Measurements from ENCODE around the gene RTKN2.

The RTKN2 gene

GRCh38 chr10:62172465-62172864 is 96.2 kb downstream of the RTKN2 start:
- Histone ChIP-seq H3K36me3 (ENCODE audit: insufficient read depth, low read length) (no peaks in the 10 kb centered on the region), H3K27me3 (ENCODE audit: insufficient read depth, low read length) (no peaks in the 10 kb centered on the region), H3K4me1 (ENCODE audit: insufficient read depth, low read length) (no peaks in the 10 kb centered on the region), H3K9ac (ENCODE audit: low read depth, low read length) (no peak overlapping the region), H3K27ac (ENCODE audit: low read depth, low read length) (no peak overlapping the region), H3K9me3 (ENCODE audit: insufficient read depth, low read depth, low read length) (no peaks in the 10 kb centered on the region), H3K4me3 (ENCODE audit: low read length) (no peak overlapping the region)

GRCh38 chr10:62171791-62172190 is 96.9 kb downstream of the RTKN2 start:
- Histone ChIP-seq H3K36me3 (ENCODE audit: insufficient read depth, low read length) (no peaks in the 10 kb centered on the region), H3K9ac (ENCODE audit: low read depth, low read length) (no peak overlapping the region), H3K27me3 (ENCODE audit: insufficient read depth, low read length) (no peaks in the 10 kb centered on the region), H3K9me3 (ENCODE audit: insufficient read depth, low read depth, low read length) (no peaks in the 10 kb centered on the region), H3K4me1 (ENCODE audit: insufficient read depth, low read length) (no peaks in the 10 kb centered on the region), H3K4me3 (ENCODE audit: low read length) (no peak overlapping the region), H3K27ac (ENCODE audit: low read depth, low read length) (no peak overlapping the region)
- 90% methylated on average over 2 of the region's 2 CpGs for WGBS

GRCh38 chr10:62170732-62171131 is 97.9 kb downstream of the RTKN2 start:
- Histone ChIP-seq H3K36me3 (ENCODE audit: insufficient read depth, low read length) (no peaks in the 10 kb centered on the region), H3K4me1 (ENCODE audit: insufficient read depth, low read length) (no peaks in the 10 kb centered on the region), H3K27ac (ENCODE audit: low read depth, low read length) (no peak overlapping the region), H3K9ac (ENCODE audit: low read depth, low read length) (no peak overlapping the region), H3K27me3 (ENCODE audit: insufficient read depth, low read length) (no peaks in the 10 kb centered on the region), H3K4me3 (ENCODE audit: low read length) (no peak overlapping the region), H3K9me3 (ENCODE audit: insufficient read depth, low read depth, low read length) (no peaks in the 10 kb centered on the region)
- WGBS, result no CpG with 5 or more reads among the region's 1 CpG

GRCh38 chr10:62166331-62167131 is 102.1 kb downstream of the RTKN2 start:
- 94% methylated on average over 4 of the region's 4 CpGs for WGBS
- Histone ChIP-seq H3K4me1 (ENCODE audit: insufficient read depth, low read length) (no peaks in the 10 kb centered on the region), H3K9ac (ENCODE audit: low read depth, low read length) (no peak overlapping the region), H3K27ac (ENCODE audit: low read depth, low read length) (no peak overlapping the region), H3K9me3 (ENCODE audit: insufficient read depth, low read depth, low read length) (no peaks in the 10 kb centered on the region), H3K36me3 (ENCODE audit: insufficient read depth, low read length) (no peaks in the 10 kb centered on the region), H3K27me3 (ENCODE audit: insufficient read depth, low read length) (no peaks in the 10 kb centered on the region), H3K4me3 (ENCODE audit: low read length) (no peak overlapping the region)

- H3K4me1 ChIP-seq (ENCODE audit: insufficient read depth, low read length), result no peaks in the 10 kb centered on the region
- H3K9me3 ChIP-seq (ENCODE audit: insufficient read depth, low read depth, low read length), result no peaks in the 10 kb centered on the region
- H3K4me3 ChIP-seq (ENCODE audit: low read length), result no peak overlapping the region
- 97% methylated on average over 3 of the region's 4 CpGs for WGBS
- no peaks in the 10 kb centered on the region for H3K36me3 ChIP-seq (ENCODE audit: insufficient read depth, low read length)
- no peak overlapping the region for H3K9ac ChIP-seq (ENCODE audit: low read depth, low read length)
- no peak overlapping the region for H3K27ac ChIP-seq (ENCODE audit: low read depth, low read length)
- no peaks in the 10 kb centered on the region for H3K27me3 ChIP-seq (ENCODE audit: insufficient read depth, low read length)
Measured at GRCh38 chr10:62165803-62166202, 102.8 kb downstream of the RTKN2 start.

GRCh38 chr10:62163024-62163423 is 105.6 kb downstream of the RTKN2 start:
- no peak overlapping the region for H3K9ac ChIP-seq (ENCODE audit: low read depth, low read length)
- no peaks in the 10 kb centered on the region for H3K4me1 ChIP-seq (ENCODE audit: insufficient read depth, low read length)
- H3K4me3 ChIP-seq (ENCODE audit: low read length), result no peak overlapping the region
- no peak overlapping the region for H3K27ac ChIP-seq (ENCODE audit: low read depth, low read length)
- no peaks in the 10 kb centered on the region for H3K9me3 ChIP-seq (ENCODE audit: insufficient read depth, low read depth, low read length)
- H3K36me3 ChIP-seq (ENCODE audit: insufficient read depth, low read length), result no peaks in the 10 kb centered on the region
- H3K27me3 ChIP-seq (ENCODE audit: insufficient read depth, low read length), result no peaks in the 10 kb centered on the region
- 80% methylated on average over 1 of the region's 2 CpGs for WGBS

GRCh38 chr10:62162261-62162981 is 106.2 kb downstream of the RTKN2 start:
- H3K36me3 ChIP-seq (ENCODE audit: insufficient read depth, low read length), result no peaks in the 10 kb centered on the region
- WGBS, result 85% methylated on average over 2 of the region's 4 CpGs
- no peak overlapping the region for H3K27ac ChIP-seq (ENCODE audit: low read depth, low read length)
- H3K4me1 ChIP-seq (ENCODE audit: insufficient read depth, low read length), result no peaks in the 10 kb centered on the region
- H3K27me3 ChIP-seq (ENCODE audit: insufficient read depth, low read length), result no peaks in the 10 kb centered on the region
- no peaks in the 10 kb centered on the region for H3K9me3 ChIP-seq (ENCODE audit: insufficient read depth, low read depth, low read length)
- H3K9ac ChIP-seq (ENCODE audit: low read depth, low read length), result no peak overlapping the region
- H3K4me3 ChIP-seq (ENCODE audit: low read length), result no peak overlapping the region

GRCh38 chr10:62159351-62159750 is 109.3 kb downstream of the RTKN2 start:
- H3K27ac ChIP-seq (ENCODE audit: low read depth, low read length), result no peak overlapping the region
- WGBS, result 100% methylated on average over 3 of the region's 3 CpGs

GRCh38 chr10:62157601-62158000 is 111.0 kb downstream of the RTKN2 start:
- no peaks in the 10 kb centered on the region for H3K4me1 ChIP-seq (ENCODE audit: insufficient read depth, low read length)
- no peaks in the 10 kb centered on the region for H3K9me3 ChIP-seq (ENCODE audit: insufficient read depth, low read depth, low read length)
- H3K27me3 ChIP-seq (ENCODE audit: insufficient read depth, low read length), result no peaks in the 10 kb centered on the region
- no peak overlapping the region for H3K9ac ChIP-seq (ENCODE audit: low read depth, low read length)
- 79% methylated on average over 3 of the region's 3 CpGs for WGBS
- H3K27ac ChIP-seq (ENCODE audit: low read depth, low read length), result no peak overlapping the region
- H3K4me3 ChIP-seq (ENCODE audit: low read length), result no peak overlapping the region
- H3K36me3 ChIP-seq (ENCODE audit: insufficient read depth, low read length), result no peaks in the 10 kb centered on the region

More at GRCh38 chr10:62159351-62159750, 109.3 kb downstream of the RTKN2 start:
- H3K27me3 ChIP-seq (ENCODE audit: insufficient read depth, low read length), result no peaks in the 10 kb centered on the region
- no peaks in the 10 kb centered on the region for H3K9me3 ChIP-seq (ENCODE audit: insufficient read depth, low read depth, low read length)
- no peaks in the 10 kb centered on the region for H3K4me1 ChIP-seq (ENCODE audit: insufficient read depth, low read length)
- no peak overlapping the region for H3K4me3 ChIP-seq (ENCODE audit: low read length)
- H3K36me3 ChIP-seq (ENCODE audit: insufficient read depth, low read length), result no peaks in the 10 kb centered on the region
- no peak overlapping the region for H3K9ac ChIP-seq (ENCODE audit: low read depth, low read length)

- Histone ChIP-seq H3K4me3 (ENCODE audit: low read length) (no peak overlapping the region), H3K4me1 (ENCODE audit: insufficient read depth, low read length) (no peaks in the 10 kb centered on the region), H3K36me3 (ENCODE audit: insufficient read depth, low read length) (no peaks in the 10 kb centered on the region), H3K9ac (ENCODE audit: low read depth, low read length) (no peak overlapping the region), H3K27ac (ENCODE audit: low read depth, low read length) (no peak overlapping the region), H3K27me3 (ENCODE audit: insufficient read depth, low read length) (no peaks in the 10 kb centered on the region), H3K9me3 (ENCODE audit: insufficient read depth, low read depth, low read length) (no peaks in the 10 kb centered on the region)
- WGBS, result 94% methylated on average over 7 of the region's 7 CpGs
Measured at GRCh38 chr10:62155054-62155680, 113.5 kb downstream of the RTKN2 start.

GRCh38 chr10:62154231-62154630 is 114.4 kb downstream of the RTKN2 start:
- no peak overlapping the region for H3K4me3 ChIP-seq (ENCODE audit: low read length)
- no peaks in the 10 kb centered on the region for H3K27me3 ChIP-seq (ENCODE audit: insufficient read depth, low read length)
- no peaks in the 10 kb centered on the region for H3K36me3 ChIP-seq (ENCODE audit: insufficient read depth, low read length)
- H3K4me1 ChIP-seq (ENCODE audit: insufficient read depth, low read length), result no peaks in the 10 kb centered on the region
- H3K27ac ChIP-seq (ENCODE audit: low read depth, low read length), result no peak overlapping the region
- H3K9ac ChIP-seq (ENCODE audit: low read depth, low read length), result no peak overlapping the region
- 94% methylated on average over 2 of the region's 2 CpGs for WGBS
- H3K9me3 ChIP-seq (ENCODE audit: insufficient read depth, low read depth, low read length), result no peaks in the 10 kb centered on the region

Data from HUES64 (cell line).